Ovary (tissue), 3 donors: ENCODE data around the gene ZSCAN5A.

Experiments used
- EP300 ChIP-seq: sonication (generic); formaldehyde crosslinking; IDR thresholded peaks from one replicate; pipeline ENCODE4 v1.6.1; 2017; ENCODE audit warnings: antibody characterized with exemption
- POLR2A ChIP-seq: fragments of 450-650 bp; IDR thresholded peaks from one replicate; pipeline ENCODE4 v1.6.1; 2017; ENCODE audit warnings: antibody characterized with exemption, mild to moderate bottlenecking, moderate library complexity
- TF ChIP-seq, protein P1 (sequence below), 3 donors: fragments of 450-650 bp in 2 of 3; fragments of 200-600 bp in 1 of 3; IDR thresholded peaks; one replicate each; pipeline versions ENCODE4 v1.5.1 to v1.8.0; 2016 to 2022; ENCODE audit warnings: antibody characterized with exemption in 3 of 3, mild to moderate bottlenecking in 1 of 3
- donor health status: DM: no; HTN: no; CAD: no.

- TF ChIP-seq POLR2A (no peak), EP300 (no peak)
- TF ChIP-seq, protein P1, sequence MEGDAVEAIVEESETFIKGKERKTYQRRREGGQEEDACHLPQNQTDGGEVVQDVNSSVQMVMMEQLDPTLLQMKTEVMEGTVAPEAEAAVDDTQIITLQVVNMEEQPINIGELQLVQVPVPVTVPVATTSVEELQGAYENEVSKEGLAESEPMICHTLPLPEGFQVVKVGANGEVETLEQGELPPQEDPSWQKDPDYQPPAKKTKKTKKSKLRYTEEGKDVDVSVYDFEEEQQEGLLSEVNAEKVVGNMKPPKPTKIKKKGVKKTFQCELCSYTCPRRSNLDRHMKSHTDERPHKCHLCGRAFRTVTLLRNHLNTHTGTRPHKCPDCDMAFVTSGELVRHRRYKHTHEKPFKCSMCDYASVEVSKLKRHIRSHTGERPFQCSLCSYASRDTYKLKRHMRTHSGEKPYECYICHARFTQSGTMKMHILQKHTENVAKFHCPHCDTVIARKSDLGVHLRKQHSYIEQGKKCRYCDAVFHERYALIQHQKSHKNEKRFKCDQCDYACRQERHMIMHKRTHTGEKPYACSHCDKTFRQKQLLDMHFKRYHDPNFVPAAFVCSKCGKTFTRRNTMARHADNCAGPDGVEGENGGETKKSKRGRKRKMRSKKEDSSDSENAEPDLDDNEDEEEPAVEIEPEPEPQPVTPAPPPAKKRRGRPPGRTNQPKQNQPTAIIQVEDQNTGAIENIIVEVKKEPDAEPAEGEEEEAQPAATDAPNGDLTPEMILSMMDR (IDR thresholded peaks at IDR 0.05) = no peak
These were observed 3.1 kb upstream of the ZSCAN5A start for GRCh38 chr19:56317749-56318148.
